ENCODE measurements around the gene TREX2.

DNA sequence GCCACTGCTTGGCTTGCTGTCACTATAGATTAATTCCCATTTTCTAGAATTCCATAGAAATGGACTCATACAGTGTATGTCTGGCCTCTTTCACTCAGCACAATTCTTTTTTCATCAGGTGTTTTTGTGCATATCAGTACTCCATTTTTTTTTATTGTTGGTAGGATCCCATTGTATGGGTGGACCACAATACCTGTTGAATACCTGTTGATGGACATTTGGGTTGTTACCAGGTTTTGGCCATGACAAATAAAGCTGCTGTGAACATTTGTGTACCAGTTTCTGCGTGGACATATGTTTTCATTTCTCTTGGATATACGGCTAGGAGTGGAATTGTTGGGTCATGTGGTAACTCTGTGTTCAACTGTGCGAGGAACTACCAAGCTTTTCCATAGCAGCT, 19.7 kb downstream of the TREX2 start:
- TF ChIP-seq, protein P1, sequence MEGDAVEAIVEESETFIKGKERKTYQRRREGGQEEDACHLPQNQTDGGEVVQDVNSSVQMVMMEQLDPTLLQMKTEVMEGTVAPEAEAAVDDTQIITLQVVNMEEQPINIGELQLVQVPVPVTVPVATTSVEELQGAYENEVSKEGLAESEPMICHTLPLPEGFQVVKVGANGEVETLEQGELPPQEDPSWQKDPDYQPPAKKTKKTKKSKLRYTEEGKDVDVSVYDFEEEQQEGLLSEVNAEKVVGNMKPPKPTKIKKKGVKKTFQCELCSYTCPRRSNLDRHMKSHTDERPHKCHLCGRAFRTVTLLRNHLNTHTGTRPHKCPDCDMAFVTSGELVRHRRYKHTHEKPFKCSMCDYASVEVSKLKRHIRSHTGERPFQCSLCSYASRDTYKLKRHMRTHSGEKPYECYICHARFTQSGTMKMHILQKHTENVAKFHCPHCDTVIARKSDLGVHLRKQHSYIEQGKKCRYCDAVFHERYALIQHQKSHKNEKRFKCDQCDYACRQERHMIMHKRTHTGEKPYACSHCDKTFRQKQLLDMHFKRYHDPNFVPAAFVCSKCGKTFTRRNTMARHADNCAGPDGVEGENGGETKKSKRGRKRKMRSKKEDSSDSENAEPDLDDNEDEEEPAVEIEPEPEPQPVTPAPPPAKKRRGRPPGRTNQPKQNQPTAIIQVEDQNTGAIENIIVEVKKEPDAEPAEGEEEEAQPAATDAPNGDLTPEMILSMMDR (IDR thresholded peaks at IDR 0.05) = no peak
- no peak for TF ChIP-seq POLR2A (IDR thresholded peaks at IDR 0.05)

All from heart left ventricle (tissue), 13 donors.